Measurements from ENCODE around the gene ADGRA1.
A peak's percentile ranks its signal among the peaks of the same experiment; 100 is the strongest.

ADGRA1 gene

GRCh38 chr10:133158756-133159610 lies 71.3 kb downstream of the ADGRA1 start (continued):
- TF ChIP-seq, protein P1, sequence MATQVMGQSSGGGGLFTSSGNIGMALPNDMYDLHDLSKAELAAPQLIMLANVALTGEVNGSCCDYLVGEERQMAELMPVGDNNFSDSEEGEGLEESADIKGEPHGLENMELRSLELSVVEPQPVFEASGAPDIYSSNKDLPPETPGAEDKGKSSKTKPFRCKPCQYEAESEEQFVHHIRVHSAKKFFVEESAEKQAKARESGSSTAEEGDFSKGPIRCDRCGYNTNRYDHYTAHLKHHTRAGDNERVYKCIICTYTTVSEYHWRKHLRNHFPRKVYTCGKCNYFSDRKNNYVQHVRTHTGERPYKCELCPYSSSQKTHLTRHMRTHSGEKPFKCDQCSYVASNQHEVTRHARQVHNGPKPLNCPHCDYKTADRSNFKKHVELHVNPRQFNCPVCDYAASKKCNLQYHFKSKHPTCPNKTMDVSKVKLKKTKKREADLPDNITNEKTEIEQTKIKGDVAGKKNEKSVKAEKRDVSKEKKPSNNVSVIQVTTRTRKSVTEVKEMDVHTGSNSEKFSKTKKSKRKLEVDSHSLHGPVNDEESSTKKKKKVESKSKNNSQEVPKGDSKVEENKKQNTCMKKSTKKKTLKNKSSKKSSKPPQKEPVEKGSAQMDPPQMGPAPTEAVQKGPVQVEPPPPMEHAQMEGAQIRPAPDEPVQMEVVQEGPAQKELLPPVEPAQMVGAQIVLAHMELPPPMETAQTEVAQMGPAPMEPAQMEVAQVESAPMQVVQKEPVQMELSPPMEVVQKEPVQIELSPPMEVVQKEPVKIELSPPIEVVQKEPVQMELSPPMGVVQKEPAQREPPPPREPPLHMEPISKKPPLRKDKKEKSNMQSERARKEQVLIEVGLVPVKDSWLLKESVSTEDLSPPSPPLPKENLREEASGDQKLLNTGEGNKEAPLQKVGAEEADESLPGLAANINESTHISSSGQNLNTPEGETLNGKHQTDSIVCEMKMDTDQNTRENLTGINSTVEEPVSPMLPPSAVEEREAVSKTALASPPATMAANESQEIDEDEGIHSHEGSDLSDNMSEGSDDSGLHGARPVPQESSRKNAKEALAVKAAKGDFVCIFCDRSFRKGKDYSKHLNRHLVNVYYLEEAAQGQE (tag by site-specific recombination; IDR thresholded peaks at IDR 0.05) = no peak
- TF ChIP-seq ZNF398 (tag by site-specific recombination; IDR thresholded peaks at IDR 0.05) (no peak), IKZF3 (tag by site-specific recombination; IDR thresholded peaks at IDR 0.05) (peak; percentile 28; the same call in 1 of the 2 replicates), ZNF202 (tag by site-specific recombination; IDR thresholded peaks at IDR 0.05; ENCODE audit: borderline replicate concordance) (no peak), PRDM1 (tag by site-specific recombination; IDR thresholded peaks at IDR 0.05) (no peak), ZBTB20 (tag by site-specific recombination; IDR thresholded peaks at IDR 0.05) (peak; percentile 44; the same call in 1 of the 2 replicates), SP7 (tag by site-specific recombination; IDR thresholded peaks at IDR 0.05) (0 out of 2 replicates have a peak, but pooled peaks have one; percentile 19), ZNF341 (tag by site-specific recombination; IDR thresholded peaks at IDR 0.05; ENCODE audit: low read depth) (no peak), ZSCAN5A (tag by site-specific recombination; IDR thresholded peaks at IDR 0.05) (no peak), CTCF (tag by site-specific recombination; IDR thresholded peaks at IDR 0.05) (peak; percentile 60), ZNF585B (tag by site-specific recombination; IDR thresholded peaks at IDR 0.05) (no peak)
- TF ChIP-seq, protein P2, sequence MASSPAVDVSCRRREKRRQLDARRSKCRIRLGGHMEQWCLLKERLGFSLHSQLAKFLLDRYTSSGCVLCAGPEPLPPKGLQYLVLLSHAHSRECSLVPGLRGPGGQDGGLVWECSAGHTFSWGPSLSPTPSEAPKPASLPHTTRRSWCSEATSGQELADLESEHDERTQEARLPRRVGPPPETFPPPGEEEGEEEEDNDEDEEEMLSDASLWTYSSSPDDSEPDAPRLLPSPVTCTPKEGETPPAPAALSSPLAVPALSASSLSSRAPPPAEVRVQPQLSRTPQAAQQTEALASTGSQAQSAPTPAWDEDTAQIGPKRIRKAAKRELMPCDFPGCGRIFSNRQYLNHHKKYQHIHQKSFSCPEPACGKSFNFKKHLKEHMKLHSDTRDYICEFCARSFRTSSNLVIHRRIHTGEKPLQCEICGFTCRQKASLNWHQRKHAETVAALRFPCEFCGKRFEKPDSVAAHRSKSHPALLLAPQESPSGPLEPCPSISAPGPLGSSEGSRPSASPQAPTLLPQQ (tag by site-specific recombination; IDR thresholded peaks at IDR 0.05) = peak; percentile 100

DNA sequence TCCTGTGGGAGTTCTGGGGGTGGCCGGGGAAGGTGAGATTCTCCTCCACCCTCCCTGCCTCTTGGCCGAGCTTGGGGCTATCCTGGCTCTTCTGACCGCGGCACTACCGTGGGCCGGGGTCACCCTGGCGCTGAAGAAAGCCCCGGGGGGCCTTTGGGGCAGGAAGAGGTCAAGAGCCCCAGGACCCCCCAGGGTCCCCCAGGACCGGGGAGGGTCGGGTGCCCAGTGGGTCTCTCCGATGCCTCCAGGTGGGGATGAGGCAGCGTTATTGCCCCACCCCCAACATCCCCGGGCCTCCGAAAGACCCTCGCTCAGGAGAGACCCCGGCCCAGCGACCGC lies 71.9 kb downstream of the ADGRA1 start:
- H3K4me1 ChIP-seq (ENCODE audit: control insufficient read depth, insufficient read depth, low read length) = peaks cover 5% of the 10 kb centered on the region
- no peak overlapping the region for H3K4me3 ChIP-seq (ENCODE audit: low read depth, low read length)
- H3K36me3 ChIP-seq (ENCODE audit: control insufficient read depth in 2 of 2, insufficient read depth in 1 of 2, low read length in 2 of 2) = peaks cover 0 to 13% of the 10 kb centered on the region in 2 experiments; a peak in 1 of 3 replicates
- POLR2A ChIA-PET = interaction anchor here (1.3 kb wide), 1 partner anchor 14 kb away, joined by 4 read pairs; no protein-coding TSS in a partner anchor
- CTCF ChIA-PET = interaction anchor here (1.6 kb wide), 1 partner anchor 16 kb away, joined by 5 read pairs; no protein-coding TSS in a partner anchor
- no peaks in the 10 kb centered on the region for H3K9me3 ChIP-seq (ENCODE audit: control insufficient read depth, insufficient read depth, low read depth, low read length)
- no peak overlapping the region for H3K27ac ChIP-seq (ENCODE audit: extremely low read depth, low read depth, low read length)
- TF ChIP-seq, protein P3, sequence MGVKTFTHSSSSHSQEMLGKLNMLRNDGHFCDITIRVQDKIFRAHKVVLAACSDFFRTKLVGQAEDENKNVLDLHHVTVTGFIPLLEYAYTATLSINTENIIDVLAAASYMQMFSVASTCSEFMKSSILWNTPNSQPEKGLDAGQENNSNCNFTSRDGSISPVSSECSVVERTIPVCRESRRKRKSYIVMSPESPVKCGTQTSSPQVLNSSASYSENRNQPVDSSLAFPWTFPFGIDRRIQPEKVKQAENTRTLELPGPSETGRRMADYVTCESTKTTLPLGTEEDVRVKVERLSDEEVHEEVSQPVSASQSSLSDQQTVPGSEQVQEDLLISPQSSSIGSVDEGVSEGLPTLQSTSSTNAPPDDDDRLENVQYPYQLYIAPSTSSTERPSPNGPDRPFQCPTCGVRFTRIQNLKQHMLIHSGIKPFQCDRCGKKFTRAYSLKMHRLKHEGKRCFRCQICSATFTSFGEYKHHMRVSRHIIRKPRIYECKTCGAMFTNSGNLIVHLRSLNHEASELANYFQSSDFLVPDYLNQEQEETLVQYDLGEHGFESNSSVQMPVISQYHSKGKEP (tag by site-specific recombination; IDR thresholded peaks at IDR 0.05) = no peak
- 0 out of 2 replicates have a peak, but pooled peaks have one; percentile 28 for TF ChIP-seq ZNF777 (tag by site-specific recombination; IDR thresholded peaks at IDR 0.05; ENCODE audit: borderline replicate concordance)
- no peak for TF ChIP-seq ZNF645 (tag by site-specific recombination; IDR thresholded peaks at IDR 0.05)
- TF ChIP-seq IKZF3 (tag by site-specific recombination; IDR thresholded peaks at IDR 0.05) = no peak
- TF ChIP-seq YY2 (tag by site-specific recombination; IDR thresholded peaks at IDR 0.05) = no peak
- no peak for TF ChIP-seq ZNF114 (tag by site-specific recombination; IDR thresholded peaks at IDR 0.05)
- TF ChIP-seq ZEB2 (tag by site-specific recombination; IDR thresholded peaks at IDR 0.05) = no peak
- peak; percentile 70 for TF ChIP-seq GLIS1 (tag by site-specific recombination; IDR thresholded peaks at IDR 0.05)
- TF ChIP-seq SETDB1 (IDR thresholded peaks at IDR 0.05; ENCODE audit: insufficient read length, low read length) = no peak
- TF ChIP-seq ZNF768 (tag by site-specific recombination; IDR thresholded peaks at IDR 0.05) = no peak
- no peak for TF ChIP-seq ZNF548 (tag by site-specific recombination; IDR thresholded peaks at IDR 0.05)
